Esophagus squamous epithelium (tissue), 4 donors: ENCODE results near the gene RARS1.

Experiments
- POLR2A ChIP-seq, 4 donors: fragments of 450-650 bp; IDR thresholded peaks; one replicate each; pipeline ENCODE4 v1.6.1; 2017; ENCODE audit warnings: antibody characterized with exemption in 4 of 4, mild to moderate bottlenecking in 4 of 4, moderate library complexity in 3 of 4
- TF ChIP-seq, protein P1 (sequence below), 6 experiments: fragments of 450-650 bp in 4 of 6; fragments of 200-600 bp in 2 of 6; sonication (generic) in 2 of 6; IDR thresholded peaks; one replicate each; pipeline ENCODE4 v1.5.1; 2016 to 2019; ENCODE audit warnings: antibody characterized with exemption in 6 of 6, mild to moderate bottlenecking in 4 of 6, moderate library complexity in 4 of 6

DNA sequence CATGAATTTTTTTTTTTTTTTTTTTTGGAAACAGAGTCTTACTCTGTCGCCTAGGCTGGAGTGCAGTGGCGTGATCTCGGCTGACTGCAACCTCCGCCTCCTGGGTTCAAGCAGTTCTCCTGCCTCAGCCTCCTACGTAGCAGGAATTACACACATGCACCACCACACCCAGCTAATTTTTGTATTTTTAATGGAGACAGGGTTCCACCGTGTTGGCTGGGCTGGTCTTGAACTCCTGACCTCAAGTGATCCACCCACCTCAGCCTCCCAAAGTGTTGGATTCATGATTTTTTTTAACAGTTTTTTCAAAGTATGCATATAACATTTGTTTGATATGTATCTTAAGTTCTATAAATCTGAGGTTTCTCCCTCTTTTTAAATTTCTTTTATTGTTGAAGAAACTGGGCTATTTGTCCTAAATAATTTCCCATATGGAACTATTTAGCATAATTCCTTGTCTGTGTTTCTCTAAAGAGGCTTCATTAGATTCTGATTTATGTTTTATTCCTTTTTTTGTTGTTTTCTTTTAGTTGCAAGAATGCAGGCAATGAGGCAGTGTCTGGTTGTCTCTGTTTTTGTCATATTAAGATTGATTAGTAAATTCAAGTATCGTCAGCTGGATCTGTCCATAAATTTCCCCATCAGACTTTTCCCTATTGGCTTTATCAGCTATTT, 16.4 kb downstream of the RARS1 start:
- TF ChIP-seq, protein P1, sequence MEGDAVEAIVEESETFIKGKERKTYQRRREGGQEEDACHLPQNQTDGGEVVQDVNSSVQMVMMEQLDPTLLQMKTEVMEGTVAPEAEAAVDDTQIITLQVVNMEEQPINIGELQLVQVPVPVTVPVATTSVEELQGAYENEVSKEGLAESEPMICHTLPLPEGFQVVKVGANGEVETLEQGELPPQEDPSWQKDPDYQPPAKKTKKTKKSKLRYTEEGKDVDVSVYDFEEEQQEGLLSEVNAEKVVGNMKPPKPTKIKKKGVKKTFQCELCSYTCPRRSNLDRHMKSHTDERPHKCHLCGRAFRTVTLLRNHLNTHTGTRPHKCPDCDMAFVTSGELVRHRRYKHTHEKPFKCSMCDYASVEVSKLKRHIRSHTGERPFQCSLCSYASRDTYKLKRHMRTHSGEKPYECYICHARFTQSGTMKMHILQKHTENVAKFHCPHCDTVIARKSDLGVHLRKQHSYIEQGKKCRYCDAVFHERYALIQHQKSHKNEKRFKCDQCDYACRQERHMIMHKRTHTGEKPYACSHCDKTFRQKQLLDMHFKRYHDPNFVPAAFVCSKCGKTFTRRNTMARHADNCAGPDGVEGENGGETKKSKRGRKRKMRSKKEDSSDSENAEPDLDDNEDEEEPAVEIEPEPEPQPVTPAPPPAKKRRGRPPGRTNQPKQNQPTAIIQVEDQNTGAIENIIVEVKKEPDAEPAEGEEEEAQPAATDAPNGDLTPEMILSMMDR (IDR thresholded peaks at IDR 0.05): no peak
- no peak for TF ChIP-seq POLR2A (IDR thresholded peaks at IDR 0.05)
